ENCODE data around the gene SPOP. TPM values are rescaled to one million over a fixed set of nuclear protein-coding genes. Genes with fewer than 3 reads are reported as not detected.
A peak's percentile ranks its signal among the peaks of the same experiment; 100 is the strongest.
"Not testable (repeated sequence)": the region's sequence is repeated elsewhere in the genome, so short reads cannot be mapped to it uniquely, and the experiment has no call there.

SPOP gene
- total RNA-seq, 1 donor from 2014 or later: 68.3 TPM

DNA sequence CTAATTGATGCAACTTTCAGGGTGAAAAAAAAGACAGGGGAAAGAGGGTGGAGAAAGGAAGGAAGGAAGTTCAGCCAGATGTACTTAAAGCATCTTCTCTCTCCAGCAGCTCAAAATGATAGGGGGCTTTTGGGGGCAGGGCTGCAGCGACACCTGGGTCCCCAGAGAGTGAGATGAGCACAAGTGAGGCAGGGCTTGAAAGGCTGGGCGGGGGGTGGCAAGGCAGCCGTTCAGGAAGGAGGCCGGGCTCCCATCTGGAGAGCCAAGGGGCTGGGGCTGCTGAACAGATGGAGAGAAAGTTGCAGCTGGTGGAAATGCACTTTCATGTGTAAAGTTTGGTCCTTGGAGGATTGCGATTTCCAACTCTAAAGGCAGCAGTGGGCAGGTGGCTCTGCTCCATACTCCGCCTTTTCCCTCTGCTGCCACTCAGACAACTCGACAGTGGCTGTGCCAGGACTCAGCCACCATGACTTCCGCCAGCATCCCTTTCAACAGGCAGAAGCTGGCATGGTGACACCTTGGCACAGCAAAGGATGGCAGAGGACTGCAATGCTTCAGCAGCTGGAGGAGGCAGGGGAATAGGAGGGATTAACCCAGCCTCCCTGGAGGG is 22.2 kb upstream of the SPOP start:
- intact Hi-C loops (cut with DNase I): loop anchor here (10.0 kb wide), 2 partner anchors 85 to 295 kb away; partner anchors contain the start of genes DLX3 and KAT7
- DNase-seq (ENCODE audit: low spot score): peak; percentile 56

DNA sequence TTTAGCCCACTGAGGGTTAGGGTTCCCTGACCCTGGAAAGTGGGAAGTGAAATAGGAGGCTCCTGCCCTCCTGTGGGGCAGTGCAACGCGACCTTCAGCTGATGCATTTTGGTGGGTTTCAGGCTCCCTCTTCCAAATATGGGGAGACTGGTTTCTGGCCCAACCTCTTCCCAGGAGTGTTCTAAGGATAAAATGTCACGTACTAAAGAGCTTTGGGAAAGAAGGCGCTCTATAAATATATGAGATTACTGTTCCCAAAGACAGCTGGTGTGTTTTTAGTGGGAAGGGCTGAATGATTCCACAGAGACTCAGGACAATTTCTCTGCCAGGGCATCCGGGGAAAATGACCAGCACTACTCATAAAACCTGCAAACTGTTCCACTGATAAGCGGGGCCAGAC is 20.1 kb upstream of the SPOP start:
- DNase-seq (ENCODE audit: low spot score): peak; percentile 33
- intact Hi-C loops (cut with DNase I): no loop called here

GRCh38 chr17:49696233-49696761 is 18.4 kb upstream of the SPOP start:
- intact Hi-C loops (cut with DNase I): no loop called here
- DNase-seq (ENCODE audit: low spot score): no peak

GRCh38 chr17:49695698-49696232 is 17.9 kb upstream of the SPOP start:
- intact Hi-C loops (cut with DNase I): loop anchor here (1.0 kb wide), 1 partner anchor 128 kb away; no protein-coding TSS in a partner anchor
- no peak for DNase-seq (ENCODE audit: low spot score)

DNA sequence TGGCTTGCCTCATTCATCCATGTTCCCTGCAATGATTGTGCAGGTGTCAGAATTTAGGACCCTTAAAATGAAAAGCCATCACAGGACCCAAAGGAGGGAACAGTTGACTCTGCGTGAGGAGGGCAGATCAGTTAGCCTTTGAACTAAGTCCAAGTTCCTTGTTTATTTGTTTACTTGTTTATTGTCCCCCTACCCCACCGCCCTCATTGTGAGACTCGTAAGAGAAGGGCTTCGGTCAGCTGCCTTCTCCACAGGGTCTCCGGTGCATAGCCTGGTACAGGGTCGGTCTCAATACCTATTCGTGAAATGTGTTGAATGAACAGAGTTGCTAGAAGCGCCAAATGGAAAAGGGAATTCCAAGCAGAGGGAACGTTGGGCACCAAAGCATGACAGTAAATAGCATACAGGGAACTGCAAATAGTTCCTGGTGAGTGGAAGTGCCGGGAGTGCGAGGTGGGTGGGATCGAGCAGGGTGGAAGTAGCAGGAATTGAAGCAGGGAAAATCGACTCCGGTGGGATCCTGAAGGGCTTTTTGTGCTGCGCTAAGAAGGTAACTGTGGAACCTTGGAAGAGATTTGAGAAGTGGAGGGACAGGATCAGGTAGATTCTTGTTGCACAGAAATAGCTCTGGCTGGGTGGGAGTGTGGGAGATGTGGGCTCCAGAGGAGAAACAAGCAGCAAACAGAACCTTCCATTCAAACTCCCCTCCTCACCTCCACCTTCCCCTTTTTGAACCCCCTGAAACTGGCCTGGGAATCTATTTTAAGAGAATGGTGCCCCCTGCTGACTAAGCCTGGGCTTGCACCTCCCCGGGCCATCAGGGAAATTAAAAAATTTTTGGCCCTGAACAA is 17.2 kb upstream of the SPOP start:
- intact Hi-C loops (cut with DNase I): loop anchor here (1.0 to 5.0 kb wide), 2 partner anchors 63 to 128 kb away; no protein-coding TSS in a partner anchor
- DNase-seq (ENCODE audit: low spot score): peak; percentile 82

GRCh38 chr17:49692751-49693150 is 14.9 kb upstream of the SPOP start:
- intact Hi-C loops (cut with DNase I): loop anchor here (5.0 kb wide), 1 partner anchor 60 kb away; no protein-coding TSS in a partner anchor
- no peak for DNase-seq (ENCODE audit: low spot score)

- intact Hi-C loops (cut with DNase I): loop anchor here (5.0 kb wide), 1 partner anchor 59 kb away; no protein-coding TSS in a partner anchor
Observed at GRCh38 chr17:49691677-49692191, 13.8 kb upstream of the SPOP start.

DNA sequence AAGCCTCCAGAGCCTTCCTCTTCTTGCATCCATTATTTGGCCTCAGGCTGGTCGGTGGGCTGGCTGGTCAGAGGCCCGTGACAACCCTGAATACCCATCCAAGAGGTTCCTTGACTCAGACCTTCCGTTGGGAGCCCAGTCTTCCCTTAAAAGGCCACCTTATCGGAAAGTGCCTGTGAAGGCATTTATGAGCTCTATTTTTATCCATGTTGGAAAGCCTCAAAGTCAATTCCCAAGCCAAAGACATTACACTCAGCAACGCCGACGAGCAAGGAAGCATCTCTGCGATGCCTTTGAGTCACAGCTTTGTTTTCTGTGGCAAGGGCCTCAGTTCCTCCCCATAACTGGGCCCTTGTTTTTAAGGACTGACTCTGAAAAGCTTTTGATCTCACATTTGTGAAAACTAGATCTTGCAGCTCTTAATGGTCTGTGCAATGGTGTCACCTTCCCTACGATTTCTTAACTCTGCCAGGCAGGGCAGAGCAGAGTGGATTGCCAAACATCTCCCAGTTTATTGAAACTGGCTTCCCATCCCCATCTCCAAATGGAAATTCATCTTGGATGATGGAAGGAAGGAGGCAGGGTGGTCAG is 13.3 kb upstream of the SPOP start:
- intact Hi-C loops (cut with DNase I): loop anchor here (5.0 kb wide), 1 partner anchor 59 kb away; no protein-coding TSS in a partner anchor

More at GRCh38 chr17:49691677-49692191, 13.8 kb upstream of the SPOP start:
- no peak for DNase-seq (ENCODE audit: low spot score)

GRCh38 chr17:49690256-49690655 is 12.4 kb upstream of the SPOP start:
- intact Hi-C loops (cut with DNase I): loop anchor here (5.0 kb wide), 1 partner anchor 58 kb away; no protein-coding TSS in a partner anchor
- DNase-seq (ENCODE audit: low spot score): no peak

More for the DNA sequence above, 13.3 kb upstream of the SPOP start:
- peak; percentile 79 for DNase-seq (ENCODE audit: low spot score)

- DNase-seq (ENCODE audit: low spot score): no peak
Observed at GRCh38 chr17:49688848-49689247, 11.0 kb upstream of the SPOP start.

DNA sequence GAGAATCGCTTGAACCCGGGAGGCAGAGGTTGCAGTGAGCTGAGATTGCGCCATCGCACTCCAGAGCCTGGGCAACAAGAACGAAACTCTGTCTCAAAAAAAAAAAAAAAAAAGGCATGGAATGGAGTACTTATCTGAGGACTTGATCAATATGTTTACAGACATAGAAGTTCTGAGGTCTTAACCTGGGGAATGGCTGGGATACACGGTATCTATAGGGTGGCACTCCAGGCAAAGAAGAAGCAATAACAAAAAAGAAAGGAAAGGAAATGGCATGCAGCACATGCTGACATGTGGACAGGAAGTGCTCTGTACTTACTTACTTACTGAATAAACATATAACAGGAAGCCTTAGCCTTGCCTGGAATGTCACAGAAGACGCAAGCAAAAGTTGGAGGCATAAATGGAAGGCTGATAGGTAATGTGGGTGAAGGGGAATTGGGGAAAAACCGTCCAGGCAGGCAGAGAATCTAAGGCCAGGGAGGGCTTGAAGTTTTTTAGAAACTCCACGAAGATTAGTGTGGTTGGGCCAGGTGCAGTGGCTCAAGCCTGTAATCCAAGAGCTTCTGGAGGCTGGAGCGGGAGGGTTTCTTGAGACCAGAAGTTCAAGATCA is 10.1 kb upstream of the SPOP start:
- DNase-seq (ENCODE audit: low spot score): no peak
- intact Hi-C loops (cut with DNase I): no loop called here

More at GRCh38 chr17:49688848-49689247, 11.0 kb upstream of the SPOP start:
- intact Hi-C loops (cut with DNase I): no loop called here

DNA sequence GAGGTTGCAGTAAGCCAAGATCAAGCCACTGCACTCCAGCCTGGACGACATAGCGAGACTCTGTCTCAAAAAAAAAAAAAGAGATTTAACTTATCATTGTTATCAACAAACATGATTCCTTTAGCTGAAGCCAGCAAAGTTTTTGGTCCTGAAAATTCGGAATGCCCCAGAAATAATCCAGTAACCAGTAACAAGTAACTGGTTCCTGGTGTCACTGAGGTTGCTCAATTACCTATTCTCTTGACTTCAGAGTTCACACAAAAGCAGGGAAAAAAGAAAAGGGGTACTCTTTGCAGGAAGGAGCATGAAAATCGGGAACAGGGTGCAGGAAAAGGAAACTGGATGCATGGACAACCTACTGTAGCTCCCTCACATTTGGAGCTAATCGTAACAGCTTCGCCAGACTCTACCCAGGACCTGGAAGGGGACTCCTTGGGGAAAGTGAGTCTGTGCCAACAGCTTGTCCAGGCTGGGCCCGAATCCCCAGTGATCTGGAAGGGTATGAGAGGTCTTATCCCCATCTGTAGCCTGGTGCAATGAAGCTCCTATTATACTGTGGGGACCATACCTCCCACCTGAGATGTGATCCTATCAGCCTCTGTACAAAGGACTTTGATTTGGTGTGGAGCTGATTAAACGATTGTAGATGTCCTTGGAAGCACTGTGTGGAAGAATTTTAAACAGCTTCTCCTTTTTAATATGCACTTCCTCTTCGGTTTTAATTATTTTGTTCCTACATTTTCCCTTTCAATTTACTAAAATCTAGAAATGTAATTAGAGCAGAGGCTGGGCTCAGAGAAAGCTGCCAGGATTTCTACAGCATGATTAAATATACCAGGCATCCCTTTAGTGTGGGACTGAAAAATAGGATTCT is 3.4 kb upstream of the SPOP start:
- intact Hi-C loops (cut with DNase I): no loop called here
- DNase-seq (ENCODE audit: low spot score): no peak

- no peak for DNase-seq (ENCODE audit: low spot score)
- intact Hi-C loops (cut with DNase I): no loop called here
Observed at GRCh38 chr17:49680314-49680713, 2.4 kb upstream of the SPOP start.

GRCh38 chr17:49677134-49677932 is 564 bp downstream of the SPOP start:
- peak; percentile 98 for DNase-seq (ENCODE audit: low spot score)

DNA sequence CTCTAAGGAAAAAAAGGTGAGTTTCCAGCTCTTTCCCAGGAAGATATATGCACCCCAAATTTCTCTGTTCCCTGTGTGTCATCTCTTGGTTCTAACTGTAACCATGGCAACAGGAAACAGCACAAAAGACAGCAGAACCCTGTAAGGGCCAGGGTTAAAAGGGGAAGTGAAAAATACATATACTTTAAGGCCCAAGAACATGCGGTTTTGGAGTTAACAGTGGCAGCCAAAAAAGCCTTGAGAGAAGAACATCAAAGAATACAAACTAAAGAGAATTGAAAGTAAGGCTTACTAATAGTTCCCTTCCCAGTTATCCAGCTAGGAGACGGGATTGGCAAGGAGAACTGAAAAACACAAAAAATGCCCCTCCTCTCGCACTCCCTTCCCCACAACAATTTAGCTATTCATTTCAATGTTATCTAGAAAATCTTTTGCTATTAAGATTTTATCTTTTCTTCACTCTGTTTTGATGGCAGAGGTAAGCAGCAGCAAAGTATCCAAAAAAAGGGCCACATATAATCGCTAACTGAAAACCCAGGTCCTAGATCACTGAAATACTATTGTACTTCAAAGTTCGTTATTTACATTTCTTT is 1.5 kb downstream of the SPOP start:
- DNase-seq (ENCODE audit: low spot score): no peak
- intact Hi-C loops (cut with DNase I): loop anchor here (5.0 kb wide), 3 partner anchors 39 to 99 kb away; partner anchors contain the start of gene NXPH3

More at GRCh38 chr17:49677134-49677932, 564 bp downstream of the SPOP start:
- intact Hi-C loops (cut with DNase I): loop anchor here (5.0 kb wide), 3 partner anchors 40 to 100 kb away; partner anchors contain the start of gene NXPH3

DNA sequence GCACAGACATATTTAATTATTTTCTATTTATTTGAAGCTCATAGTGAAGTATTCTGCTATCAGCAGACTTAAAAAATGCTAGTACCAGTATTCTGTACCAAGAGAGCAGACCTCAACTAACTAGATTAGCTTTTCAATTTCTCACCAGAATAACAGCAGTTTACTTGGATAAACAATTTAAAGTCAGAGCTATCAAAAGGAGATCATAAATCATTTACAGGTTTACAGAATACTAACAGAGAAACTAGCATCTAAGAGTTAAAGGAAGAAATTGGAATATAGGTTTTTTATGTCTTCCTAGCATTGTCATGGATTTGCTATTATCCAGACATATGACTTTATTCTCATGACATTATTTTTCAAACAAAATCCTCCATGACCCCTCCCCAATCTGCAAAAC is 3.4 kb downstream of the SPOP start:
- intact Hi-C loops (cut with DNase I): no loop called here
- no peak for DNase-seq (ENCODE audit: low spot score)

DNA sequence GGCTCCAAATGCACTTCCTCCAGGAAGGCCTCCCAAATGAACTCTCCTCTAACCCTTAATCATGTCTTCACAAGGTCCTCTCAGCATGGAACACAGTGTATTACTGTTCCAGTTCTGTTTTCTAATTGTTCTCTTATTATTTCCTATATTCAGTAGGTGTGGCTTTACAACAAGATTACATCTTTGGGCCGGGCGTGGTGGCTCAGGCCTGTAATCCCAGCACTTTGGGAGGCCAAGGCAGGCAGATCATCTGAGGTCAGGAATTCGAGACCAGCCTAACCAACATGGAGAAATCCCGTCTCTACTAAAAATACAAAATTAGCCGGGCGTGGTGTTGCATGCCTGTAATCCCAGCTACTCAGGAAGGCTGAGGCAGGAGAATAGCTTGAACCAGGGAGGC is 4.2 kb downstream of the SPOP start:
- intact Hi-C loops (cut with DNase I): not testable (repeated sequence)

More for the DNA sequence above, 4.2 kb downstream of the SPOP start:
- not testable (repeated sequence) for DNase-seq (ENCODE audit: low spot score)

Data from cardiac septum (tissue), 1 donor.